Central memory CD8-positive, alpha-beta T cell (primary cell): Measurements from ENCODE around the gene DIRAS1.
"Not testable (repeated sequence)": the region's sequence is repeated elsewhere in the genome, so short reads cannot be mapped to it uniquely, and the experiment has no call there.

ENCODE experiments used
- ATAC-seq: fragments of 150-1000 bp; cut with Tn5 transposase; replicated peaks from 2 replicates; pipeline ENCODE4 v1.10.0; 2022; ENCODE audit warnings: mild to moderate bottlenecking, moderate FRiP score, moderate number of reproducible peaks; ENCODE audit not compliant: poor library complexity, severe bottlenecking; ENCODE audit errors: extremely low read depth
- DNase-seq, 2 donors: peaks; one replicate each; pipeline ENCODE4 v3.0.0; 2021; ENCODE audit warnings: low spot score in 2 of 2
- H3K27ac Mint-ChIP-seq: one replicate; pipeline ENCODE4 v1.8.0; 2022; ENCODE audit warnings: low read depth, mild to moderate bottlenecking, moderate library complexity, mixed read lengths
- H3K27me3 Mint-ChIP-seq: one replicate; pipeline ENCODE4 v1.8.0; 2022; ENCODE audit warnings: mixed read lengths
- H3K36me3 Mint-ChIP-seq: one replicate; pipeline ENCODE4 v1.8.0; 2022; ENCODE audit warnings: mild to moderate bottlenecking, moderate library complexity, mixed read lengths; ENCODE audit not compliant: insufficient read depth
- H3K4me1 Mint-ChIP-seq: one replicate; pipeline ENCODE4 v1.8.0; 2022; ENCODE audit warnings: mixed read lengths
- H3K4me3 Mint-ChIP-seq: one replicate; pipeline ENCODE4 v1.8.0; 2022; ENCODE audit warnings: mild to moderate bottlenecking, moderate library complexity, mixed read lengths
- H3K9me3 Mint-ChIP-seq: one replicate; pipeline ENCODE4 v1.8.0; 2022; ENCODE audit warnings: mixed read lengths

DIRAS1 gene

GRCh38 chr19:2690856-2691255 is 30.3 kb downstream of the DIRAS1 start:
- DNase-seq (no peak), ATAC-seq (no peak)
- H3K27me3 Mint-ChIP-seq: no peaks in the 10 kb centered on the region
- no peak overlapping the region for H3K4me3 Mint-ChIP-seq
- H3K36me3 Mint-ChIP-seq: peaks cover 3% of the 10 kb centered on the region
- H3K4me1 Mint-ChIP-seq: peaks cover 5% of the 10 kb centered on the region
- H3K9me3 Mint-ChIP-seq: no peaks in the 10 kb centered on the region
- no peak overlapping the region for H3K27ac Mint-ChIP-seq

DNA sequence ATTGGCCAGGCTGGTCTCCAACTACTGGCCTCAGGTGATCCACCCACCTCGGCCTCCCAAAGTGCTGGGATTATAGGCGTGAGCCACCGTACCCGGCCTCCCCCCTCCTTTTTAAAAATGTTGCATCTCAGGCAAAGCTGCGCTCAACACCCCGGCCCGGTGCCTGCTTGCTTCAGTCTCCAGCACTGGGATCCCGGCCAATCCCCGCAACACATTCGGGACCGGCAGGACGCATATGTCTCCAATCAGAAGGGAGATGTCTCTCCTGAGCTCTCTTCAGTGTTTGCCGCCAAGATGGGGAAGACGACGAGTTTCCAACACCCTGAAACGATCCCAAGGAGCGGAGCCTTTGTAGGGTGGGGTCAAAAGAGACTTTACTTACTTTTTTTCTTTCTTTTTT is 34.8 kb downstream of the DIRAS1 start:
- Mint-ChIP-seq H3K36me3 (peaks cover 1% of the 10 kb centered on the region), H3K4me1 (no peaks in the 10 kb centered on the region), H3K4me3 (no peak overlapping the region), H3K9me3 (no peaks in the 10 kb centered on the region), H3K27ac (no peak overlapping the region), H3K27me3 (no peaks in the 10 kb centered on the region)
- ATAC-seq (no peak), DNase-seq (no peak)

DNA sequence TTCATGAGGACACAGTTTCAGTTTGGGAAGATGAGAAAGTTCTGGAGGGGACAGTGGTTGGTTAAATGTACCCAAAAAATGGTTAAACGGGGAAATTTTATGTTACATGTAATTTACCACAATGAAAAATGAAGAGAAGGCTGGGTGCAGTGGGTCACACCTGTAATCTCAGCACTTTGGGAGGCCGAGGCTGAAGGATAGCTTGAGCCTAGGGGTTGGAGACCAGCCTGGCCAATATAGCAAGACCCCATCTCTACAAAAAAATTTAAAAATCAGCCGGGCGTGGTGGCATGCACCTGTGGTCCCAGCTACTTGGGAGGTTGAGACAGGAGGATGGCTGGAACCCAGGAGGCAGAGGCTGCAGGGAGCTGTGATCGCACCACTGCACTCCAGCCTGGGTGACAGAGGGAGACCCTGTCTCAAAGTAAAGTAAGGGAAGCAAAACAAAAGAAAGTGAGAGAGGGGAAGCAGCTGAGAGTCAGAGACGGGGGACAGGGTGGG is 35.9 kb downstream of the DIRAS1 start:
- DNase-seq: no peak
- no peak overlapping the region for H3K27ac Mint-ChIP-seq
- H3K36me3 Mint-ChIP-seq: peaks cover 1% of the 10 kb centered on the region
- ATAC-seq: no peak
- H3K27me3 Mint-ChIP-seq: no peaks in the 10 kb centered on the region
- H3K4me1 Mint-ChIP-seq: no peaks in the 10 kb centered on the region
- no peaks in the 10 kb centered on the region for H3K9me3 Mint-ChIP-seq
- no peak overlapping the region for H3K4me3 Mint-ChIP-seq

DNA sequence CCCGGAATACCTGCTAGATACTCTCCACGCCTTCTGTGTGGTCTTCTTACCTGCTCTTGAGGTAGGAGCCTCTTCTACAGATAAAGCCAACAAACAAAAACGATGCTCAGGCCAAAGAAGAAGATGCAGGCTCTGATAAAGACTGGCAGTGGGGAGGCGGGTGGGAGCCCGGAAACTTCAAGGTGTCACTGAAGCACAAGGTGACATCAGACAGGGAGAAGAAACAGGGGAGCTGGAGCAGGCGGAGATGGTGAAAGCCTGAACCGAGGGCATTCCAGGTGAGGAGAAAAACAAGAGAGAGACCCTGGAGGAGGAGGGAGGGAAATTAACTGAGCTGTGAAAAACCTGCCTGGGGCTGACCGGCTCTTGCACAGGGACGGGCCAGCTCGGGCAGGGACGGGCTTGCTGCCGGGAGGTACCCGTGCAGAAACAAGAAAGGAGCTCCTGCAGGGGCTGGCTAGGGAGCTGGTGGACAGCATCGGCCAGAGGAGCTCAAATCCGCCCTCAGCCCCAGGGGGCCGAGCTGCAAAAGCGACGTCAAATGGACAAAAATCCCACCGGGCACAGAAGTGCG is 37.7 kb downstream of the DIRAS1 start:
- no peak overlapping the region for H3K4me3 Mint-ChIP-seq
- no peak for DNase-seq
- peaks cover 1% of the 10 kb centered on the region for H3K36me3 Mint-ChIP-seq
- no peak for ATAC-seq
- no peaks in the 10 kb centered on the region for H3K27me3 Mint-ChIP-seq
- H3K4me1 Mint-ChIP-seq: no peaks in the 10 kb centered on the region
- H3K27ac Mint-ChIP-seq: no peak overlapping the region
- no peaks in the 10 kb centered on the region for H3K9me3 Mint-ChIP-seq

GRCh38 chr19:2680808-2681207 is 40.4 kb downstream of the DIRAS1 start:
- ATAC-seq (no peak), DNase-seq (no peak)
- peak overlapping the region; percentile 18 for H3K4me3 Mint-ChIP-seq
- H3K9me3 Mint-ChIP-seq: no peaks in the 10 kb centered on the region
- no peaks in the 10 kb centered on the region for H3K36me3 Mint-ChIP-seq
- H3K4me1 Mint-ChIP-seq: no peaks in the 10 kb centered on the region
- no peak overlapping the region for H3K27ac Mint-ChIP-seq
- peaks cover 25% of the 10 kb centered on the region for H3K27me3 Mint-ChIP-seq

GRCh38 chr19:2679439-2679838 is 41.7 kb downstream of the DIRAS1 start:
- Mint-ChIP-seq H3K4me1 (no peaks in the 10 kb centered on the region), H3K4me3 (no peak overlapping the region), H3K27ac (no peak overlapping the region), H3K9me3 (no peaks in the 10 kb centered on the region), H3K36me3 (no peaks in the 10 kb centered on the region), H3K27me3 (peaks cover 26% of the 10 kb centered on the region)
- no peak for DNase-seq
- ATAC-seq: no peak

GRCh38 chr19:2678948-2679347 is 42.2 kb downstream of the DIRAS1 start:
- not testable (repeated sequence) for ATAC-seq, H3K27ac Mint-ChIP-seq, H3K4me1 Mint-ChIP-seq, H3K9me3 Mint-ChIP-seq, H3K36me3 Mint-ChIP-seq, H3K4me3 Mint-ChIP-seq, DNase-seq
- H3K27me3 Mint-ChIP-seq: peaks cover 26% of the 10 kb centered on the region

- Mint-ChIP-seq H3K36me3 (no peaks in the 10 kb centered on the region), H3K9me3 (no peaks in the 10 kb centered on the region), H3K27me3 (peaks cover 26% of the 10 kb centered on the region), H3K4me3 (no peak overlapping the region), H3K4me1 (no peaks in the 10 kb centered on the region), H3K27ac (no peak overlapping the region)
- DNase-seq (no peak), ATAC-seq (peak; percentile 28)
Observed at GRCh38 chr19:2678044-2678671, 43.0 kb downstream of the DIRAS1 start.

- Mint-ChIP-seq H3K4me1 (no peaks in the 10 kb centered on the region), H3K36me3 (no peaks in the 10 kb centered on the region), H3K9me3 (no peaks in the 10 kb centered on the region), H3K27me3 (peaks cover 26% of the 10 kb centered on the region), H3K27ac (no peak overlapping the region), H3K4me3 (no peak overlapping the region)
- no peak for ATAC-seq
- no peak for DNase-seq
Observed at GRCh38 chr19:2676823-2677222, 44.3 kb downstream of the DIRAS1 start.

GRCh38 chr19:2675892-2676291 is 45.3 kb downstream of the DIRAS1 start:
- no peak for DNase-seq
- Mint-ChIP-seq H3K27me3 (peaks cover 26% of the 10 kb centered on the region), H3K27ac (no peak overlapping the region), H3K4me1 (no peaks in the 10 kb centered on the region), H3K4me3 (no peak overlapping the region), H3K9me3 (no peaks in the 10 kb centered on the region), H3K36me3 (no peaks in the 10 kb centered on the region)
- no peak for ATAC-seq

GRCh38 chr19:2670217-2670616 is 51.0 kb downstream of the DIRAS1 start:
- H3K27me3 Mint-ChIP-seq: peaks cover 12% of the 10 kb centered on the region
- peaks cover 5% of the 10 kb centered on the region for H3K36me3 Mint-ChIP-seq
- no peaks in the 10 kb centered on the region for H3K9me3 Mint-ChIP-seq
- ATAC-seq: no peak
- H3K27ac Mint-ChIP-seq: no peak overlapping the region
- DNase-seq: no peak
- no peaks in the 10 kb centered on the region for H3K4me1 Mint-ChIP-seq
- no peak overlapping the region for H3K4me3 Mint-ChIP-seq

DNA sequence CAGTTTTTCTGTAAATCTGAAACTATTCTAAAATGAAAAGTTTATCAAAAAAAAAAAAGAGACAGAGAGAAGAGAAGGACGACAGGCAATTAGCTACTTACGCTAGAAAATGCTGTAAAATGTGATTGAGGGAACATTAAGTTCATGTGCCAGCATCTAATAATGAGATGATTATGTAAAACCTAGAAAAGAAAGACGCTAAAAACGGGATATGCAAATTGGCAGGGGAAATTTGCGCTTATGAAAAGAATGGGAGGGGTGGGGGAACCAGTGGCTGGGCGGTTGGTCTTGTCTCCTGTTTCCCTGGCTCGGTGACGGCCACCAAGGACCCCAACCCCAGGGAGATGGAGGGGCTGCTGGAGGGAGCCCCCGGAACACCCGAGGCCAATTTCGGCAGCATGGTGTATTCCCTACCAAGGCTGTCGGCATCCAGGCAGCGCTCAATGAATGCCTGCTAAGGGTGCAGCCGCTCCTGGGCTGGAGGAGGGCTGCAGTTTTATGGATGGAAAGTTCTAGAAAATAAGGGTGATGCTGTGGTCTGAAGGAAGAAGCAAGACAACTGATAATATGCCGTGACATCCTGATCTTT is 52.9 kb downstream of the DIRAS1 start:
- ATAC-seq (no peak), DNase-seq (no peak)
- H3K4me1 Mint-ChIP-seq: no peaks in the 10 kb centered on the region
- H3K4me3 Mint-ChIP-seq: no peak overlapping the region
- peaks cover 17% of the 10 kb centered on the region for H3K27me3 Mint-ChIP-seq
- no peaks in the 10 kb centered on the region for H3K9me3 Mint-ChIP-seq
- H3K36me3 Mint-ChIP-seq: peaks cover 5% of the 10 kb centered on the region
- H3K27ac Mint-ChIP-seq: no peak overlapping the region

DNA sequence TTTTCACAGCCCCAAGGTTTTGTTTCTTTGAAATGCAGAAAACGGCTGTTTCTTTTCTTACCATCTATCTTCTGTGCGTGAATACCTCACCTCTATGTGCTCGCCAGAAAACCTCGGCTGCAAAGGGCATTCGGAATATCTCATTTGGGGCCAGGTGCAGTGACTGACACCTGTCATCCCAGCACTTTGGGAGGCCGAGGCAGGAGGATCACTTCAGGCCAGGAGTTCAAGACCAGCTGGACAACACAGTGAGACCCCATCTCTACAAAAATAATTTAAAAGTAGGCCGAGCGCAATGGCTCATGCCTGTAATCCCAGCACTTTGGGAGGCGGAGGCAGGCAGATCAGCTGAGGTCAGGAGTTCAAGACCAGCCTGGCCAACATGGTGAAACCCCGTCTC is 53.8 kb downstream of the DIRAS1 start:
- H3K36me3 Mint-ChIP-seq, H3K4me1 Mint-ChIP-seq, DNase-seq, H3K9me3 Mint-ChIP-seq, H3K27ac Mint-ChIP-seq, H3K4me3 Mint-ChIP-seq, ATAC-seq: not testable (repeated sequence)
- H3K27me3 Mint-ChIP-seq: peaks cover 17% of the 10 kb centered on the region
